ENCODE results near the gene PPP4C.
"Not testable (repeated sequence)": the region's sequence is repeated elsewhere in the genome, so short reads cannot be mapped to it uniquely, and the experiment has no call there.

Gene PPP4C

GRCh38 chr16:30113711-30114333 is 38.0 kb downstream of the PPP4C start:
- no peak overlapping the region for H3K4me3 ChIP-seq (ENCODE audit: low read length)
- TF ChIP-seq, protein P1, sequence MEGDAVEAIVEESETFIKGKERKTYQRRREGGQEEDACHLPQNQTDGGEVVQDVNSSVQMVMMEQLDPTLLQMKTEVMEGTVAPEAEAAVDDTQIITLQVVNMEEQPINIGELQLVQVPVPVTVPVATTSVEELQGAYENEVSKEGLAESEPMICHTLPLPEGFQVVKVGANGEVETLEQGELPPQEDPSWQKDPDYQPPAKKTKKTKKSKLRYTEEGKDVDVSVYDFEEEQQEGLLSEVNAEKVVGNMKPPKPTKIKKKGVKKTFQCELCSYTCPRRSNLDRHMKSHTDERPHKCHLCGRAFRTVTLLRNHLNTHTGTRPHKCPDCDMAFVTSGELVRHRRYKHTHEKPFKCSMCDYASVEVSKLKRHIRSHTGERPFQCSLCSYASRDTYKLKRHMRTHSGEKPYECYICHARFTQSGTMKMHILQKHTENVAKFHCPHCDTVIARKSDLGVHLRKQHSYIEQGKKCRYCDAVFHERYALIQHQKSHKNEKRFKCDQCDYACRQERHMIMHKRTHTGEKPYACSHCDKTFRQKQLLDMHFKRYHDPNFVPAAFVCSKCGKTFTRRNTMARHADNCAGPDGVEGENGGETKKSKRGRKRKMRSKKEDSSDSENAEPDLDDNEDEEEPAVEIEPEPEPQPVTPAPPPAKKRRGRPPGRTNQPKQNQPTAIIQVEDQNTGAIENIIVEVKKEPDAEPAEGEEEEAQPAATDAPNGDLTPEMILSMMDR (conservative IDR thresholded peaks at IDR 0.05; ENCODE audit: low read depth, low read length), result no peak
- DNase-seq (ENCODE audit: low read depth), result no peak

DNA sequence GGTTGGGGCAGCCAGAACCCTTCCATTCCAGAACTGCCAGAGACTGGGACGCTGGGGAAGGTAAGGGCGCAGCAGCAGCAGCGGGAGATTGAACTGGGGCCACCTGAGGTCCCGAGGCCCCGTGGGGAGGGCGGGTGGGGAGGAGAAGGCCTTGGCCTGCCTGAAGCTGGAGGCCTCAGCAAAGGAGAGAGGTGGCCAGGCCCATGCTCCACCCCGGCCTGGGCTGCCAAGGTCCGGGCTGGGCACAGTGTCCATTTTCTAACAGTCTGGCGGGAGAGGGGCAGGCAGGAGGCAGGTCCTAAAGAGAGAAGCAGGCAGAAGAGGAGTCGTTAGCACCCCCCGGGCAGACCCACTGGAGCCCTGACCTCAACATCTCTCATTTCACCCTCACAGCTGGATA is 38.6 kb downstream of the PPP4C start:
- no peak for DNase-seq (ENCODE audit: low read depth)
- TF ChIP-seq, protein P1 (conservative IDR thresholded peaks at IDR 0.05; ENCODE audit: low read depth, low read length), result no peak
- H3K4me3 ChIP-seq (ENCODE audit: low read length), result no peak overlapping the region

GRCh38 chr16:30114833-30115232 is 39.0 kb downstream of the PPP4C start:
- not testable (repeated sequence) for DNase-seq (ENCODE audit: low read depth); H3K4me3 ChIP-seq (ENCODE audit: low read length)

GRCh38 chr16:30115238-30115637 is 39.4 kb downstream of the PPP4C start:
- H3K4me3 ChIP-seq (ENCODE audit: low read length), result no peak overlapping the region
- TF ChIP-seq, protein P1 (conservative IDR thresholded peaks at IDR 0.05; ENCODE audit: low read depth, low read length), result no peak
- no peak for DNase-seq (ENCODE audit: low read depth)

DNA sequence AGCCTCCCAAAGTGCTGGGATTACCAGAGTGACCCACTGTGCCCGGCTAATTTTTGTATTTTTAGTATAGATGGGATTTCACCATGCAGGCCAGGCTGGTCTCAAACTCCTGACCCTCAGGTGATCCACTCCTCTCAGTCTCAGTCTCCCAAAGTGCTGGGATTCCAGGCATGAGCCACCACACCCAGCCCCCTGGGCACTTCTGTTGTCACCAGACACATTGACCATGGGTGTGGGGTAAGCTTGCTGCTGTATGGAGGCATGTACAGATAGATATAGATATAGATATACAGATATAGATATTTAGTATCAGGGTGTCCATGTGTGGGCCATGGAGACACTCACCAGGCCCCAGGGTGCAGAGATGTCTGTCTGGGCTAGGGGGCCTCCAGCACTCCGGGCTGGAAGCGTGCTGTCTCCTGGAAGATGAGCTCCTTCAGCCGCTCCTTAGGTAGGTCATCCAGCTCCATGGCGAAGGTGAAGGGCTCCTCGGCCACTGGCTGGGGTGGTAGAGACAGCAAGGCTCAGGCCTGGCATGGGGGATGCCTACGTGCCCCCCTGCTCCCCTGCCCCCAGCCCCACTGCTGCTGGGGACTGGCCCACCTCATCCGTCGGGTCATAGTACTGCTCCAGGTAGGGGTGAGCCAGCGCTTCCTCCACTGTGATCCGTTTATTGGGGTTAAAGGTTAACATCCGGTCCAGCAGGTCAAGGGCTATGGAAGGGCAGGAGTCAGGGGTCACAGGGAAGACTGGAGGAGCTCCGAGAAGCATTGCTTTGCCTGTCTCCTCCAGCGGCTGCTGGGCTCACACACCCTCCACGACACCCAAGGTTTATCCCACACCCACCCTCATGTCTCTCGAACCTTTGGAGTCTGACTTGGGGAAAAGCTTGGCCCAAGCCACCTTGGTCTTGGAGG is 40.8 kb downstream of the PPP4C start:
- DNase-seq (ENCODE audit: low read depth), result no peak

DNA sequence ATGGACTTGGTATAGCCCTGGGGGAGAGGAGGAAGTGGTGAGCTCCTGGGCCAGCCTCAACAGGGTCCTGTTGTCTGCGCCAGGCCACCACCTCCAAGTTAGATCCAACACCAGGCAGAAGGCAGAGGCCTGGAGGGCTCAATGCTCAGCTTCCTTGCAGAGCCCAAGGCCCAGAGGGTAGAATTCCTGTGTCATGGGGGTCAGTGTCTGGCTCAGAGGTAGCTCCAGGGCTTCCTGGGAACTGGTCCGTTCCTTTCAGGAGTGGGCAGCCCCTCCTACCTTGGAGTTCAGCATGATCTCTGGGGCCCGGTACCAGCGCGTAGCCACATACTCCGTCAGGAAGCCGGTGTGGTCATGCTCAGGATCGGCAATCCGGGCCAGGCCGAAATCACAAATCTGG is 42.0 kb downstream of the PPP4C start:
- no peak for DNase-seq (ENCODE audit: low read depth)
- TF ChIP-seq, protein P1 (conservative IDR thresholded peaks at IDR 0.05; ENCODE audit: low read depth, low read length), result no peak
- no peak overlapping the region for H3K4me3 ChIP-seq (ENCODE audit: low read length)

More for the DNA sequence above, 40.8 kb downstream of the PPP4C start:
- H3K4me3 ChIP-seq (ENCODE audit: low read length), result no peak overlapping the region
- TF ChIP-seq, protein P1 (conservative IDR thresholded peaks at IDR 0.05; ENCODE audit: low read depth, low read length), result no peak

DNA sequence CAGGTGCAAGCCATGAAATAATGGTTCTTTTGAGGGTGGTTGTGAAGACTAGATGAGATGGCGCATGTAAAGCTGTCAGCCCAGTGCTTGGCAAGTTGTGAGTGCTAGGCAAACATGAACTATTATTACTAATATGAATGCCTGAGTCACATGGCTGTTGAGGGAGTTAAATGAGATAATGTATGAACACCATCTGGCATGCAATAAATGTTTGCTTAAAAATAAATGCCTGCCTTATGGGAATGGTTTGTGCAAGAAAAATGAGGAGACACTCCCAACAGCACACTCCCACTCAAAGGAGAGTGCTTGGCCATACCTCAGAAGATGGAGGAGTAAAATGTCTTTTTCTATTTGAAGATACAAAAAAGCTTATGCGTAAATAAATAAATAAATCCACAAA is 43.6 kb downstream of the PPP4C start:
- DNase-seq (ENCODE audit: low read depth), result no peak
- TF ChIP-seq, protein P1 (conservative IDR thresholded peaks at IDR 0.05; ENCODE audit: low read depth, low read length), result no peak
- no peak overlapping the region for H3K4me3 ChIP-seq (ENCODE audit: low read length)
